Keratinocyte (primary cell): ENCODE measurements around the gene BTBD17. TPM values are rescaled to one million over a fixed set of nuclear protein-coding genes. Genes with fewer than 3 reads are reported as not detected.

Source experiments
- DNase-seq: peaks from one replicate; pipeline ENCODE4 v3.0.0-alpha.2; 2011; ENCODE audit warnings: low read depth, missing footprints, low spot score
- FAIRE-seq: peaks from 2 replicates; lab custom pipeline; 2011; peaks lifted over from hg19 to GRCh38; lab: Jason Lieb, UNC
- H2AFZ ChIP-seq: 2 replicates; pipeline ENCODE4 v1.6.0; 2012; ENCODE audit warnings: low read length, control low read depth, inconsistent platforms; ENCODE audit not compliant: control insufficient read depth
- H3K27ac ChIP-seq: 2 replicates; pipeline ENCODE4 v1.5.1; 2011; ENCODE audit warnings: low read length; ENCODE audit not compliant: control insufficient read depth, insufficient read depth
- H3K27me3 ChIP-seq: 3 replicates; pipeline ENCODE4 v1.6.0; 2011; ENCODE audit warnings: low read length; ENCODE audit not compliant: control insufficient read depth, insufficient read depth; ENCODE audit errors: extremely low read depth
- H3K36me3 ChIP-seq, 2 experiments: 2 replicates in 1 of 2; 3 replicates in 1 of 2; pipeline ENCODE4 v1.5.1; 2011; ENCODE audit warnings: low read length in 2 of 2, mild to moderate bottlenecking in 1 of 2; ENCODE audit not compliant: control insufficient read depth in 2 of 2, insufficient read depth in 2 of 2; ENCODE audit errors: extremely low read depth in 1 of 2
- H3K4me1 ChIP-seq: 3 replicates; pipeline ENCODE4 v1.5.1; 2011; ENCODE audit warnings: low read length; ENCODE audit not compliant: control insufficient read depth, insufficient read depth; ENCODE audit errors: extremely low read depth
- H3K4me2 ChIP-seq: 3 replicates; pipeline ENCODE4 v1.6.0; 2011; ENCODE audit warnings: low read depth, low read length; ENCODE audit not compliant: control insufficient read depth, insufficient read depth; ENCODE audit errors: extremely low read depth
- H3K4me3 ChIP-seq, 3 experiments: fragments of 200-600 bp in 1 of 3; sonication (generic) in 1 of 3; 2 replicates in 2 of 3; 3 replicates in 1 of 3; pipeline ENCODE4 v1.5.1; 2011 to 2016; ENCODE audit warnings: low read length in 3 of 3, mild to moderate bottlenecking in 3 of 3, control low read depth in 2 of 3, inconsistent platforms in 1 of 3, low read depth in 1 of 3, mixed read lengths in 1 of 3, mixed run types in 1 of 3, moderate library complexity in 1 of 3; ENCODE audit not compliant: control insufficient read depth in 2 of 3, insufficient read depth in 2 of 3; ENCODE audit errors: extremely low read depth in 1 of 3
- H3K79me2 ChIP-seq: 2 replicates; pipeline ENCODE4 v1.6.0; 2012; ENCODE audit warnings: low read length; ENCODE audit not compliant: control insufficient read depth, insufficient read depth
- H3K9ac ChIP-seq: 3 replicates; pipeline ENCODE4 v1.6.0; 2011; ENCODE audit warnings: low read length; ENCODE audit not compliant: control insufficient read depth, insufficient read depth; ENCODE audit errors: extremely low read depth
- H3K9me1 ChIP-seq: 3 replicates; pipeline ENCODE4 v1.6.0; 2011; ENCODE audit warnings: low read length; ENCODE audit not compliant: control insufficient read depth, insufficient read depth; ENCODE audit errors: extremely low read depth
- H3K9me3 ChIP-seq: 2 replicates; pipeline ENCODE4 v1.5.1; 2012; ENCODE audit warnings: low read depth, low read length; ENCODE audit not compliant: control insufficient read depth
- H4K20me1 ChIP-seq: 3 replicates; pipeline ENCODE4 v1.6.0; 2011; ENCODE audit warnings: low read length; ENCODE audit not compliant: control insufficient read depth, insufficient read depth; ENCODE audit errors: extremely low read depth
- EZH2 ChIP-seq: IDR thresholded peaks from one replicate; pipeline ENCODE4 v1.6.1; 2012; ENCODE audit warnings: inconsistent platforms, mild to moderate bottlenecking, low read length, moderate library complexity
- dilution Hi-C: fragments of 300-500 bp; cut with MboI; formaldehyde crosslinking; loops from one replicate; pipeline ENCODE4 v1.7.0; 2020; ENCODE audit warnings: low sequenced_read_pairs; ENCODE audit not compliant: extremely low pct_ligation_motif_present
- polyA plus RNA-seq, 5 experiments: library from polyadenylated mRNA; depleted of rRNA in 3 of 5; stranded (reverse) in 3 of 5; stranded (forward) in 1 of 5; unstranded in 1 of 5; fragments of >200 nt; gene quantifications; 1 replicate in 1 of 5; 2 replicates in 3 of 5; 3 replicates in 1 of 5; pipeline versions ENCODE4 v1.2.1 to v1.2.3, GENCODE V29; 2011 to 2012; ENCODE audit warnings: missing spikeins in 2 of 5, low read depth in 1 of 5, low replicate concordance in 1 of 5
- TF ChIP-seq, protein P1 (sequence below), 3 experiments: IDR thresholded peaks in 1 of 3; conservative IDR thresholded peaks in 1 of 3; optimal IDR thresholded peaks in 1 of 3; 2 replicates in 2 of 3; 3 replicates in 1 of 3; pipeline versions ENCODE3 to v1.5.1; 2011; ENCODE audit warnings: low read length in 3 of 3, mild to moderate bottlenecking in 3 of 3, moderate library complexity in 2 of 3, control low read depth in 1 of 3, inconsistent platforms in 1 of 3; ENCODE audit not compliant: insufficient read depth in 2 of 3; ENCODE audit errors: extremely low read depth in 1 of 3

Gene BTBD17
- polyA plus RNA-seq, 1 donor (not counting 4 experiments of a cell fraction or from before 2014, with no cell fraction given) = not detected

DNA sequence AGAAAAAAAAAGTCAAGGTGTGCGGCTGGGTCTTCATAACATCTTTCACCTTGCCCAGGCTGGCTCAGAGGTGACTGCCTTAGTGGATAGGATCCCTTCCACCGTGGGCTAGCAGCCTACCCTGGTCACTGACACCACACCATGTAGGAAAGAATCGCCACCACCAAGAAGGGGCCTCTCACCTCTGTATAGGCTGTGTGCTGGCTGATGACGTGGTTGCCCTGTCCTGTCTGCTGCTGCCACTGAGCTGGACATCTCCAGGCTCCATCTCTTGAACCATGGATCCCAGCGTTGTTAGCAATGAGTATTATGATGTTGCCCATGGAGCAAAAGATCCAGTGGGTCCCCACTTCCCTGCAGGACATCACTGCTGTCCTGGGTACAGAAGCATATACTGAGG lies 5.5 kb upstream of the BTBD17 start, which contains the start of gene GPR142:
TSS of gene GPR142 (plus strand) at position 301 of the 400 bp plus-strand sequence. CDS start 2,035 bp downstream, outside the sequence.
- Histone ChIP-seq H3K9me1 (no peaks in the 10 kb centered on the region), H3K9ac (no peak within 1 kb of the TSS), H3K4me1 (peaks cover 4% of the 10 kb centered on the region), H3K4me3 (no peak within 1 kb of the TSS), H2AFZ (no peak within 1 kb of the TSS), H3K36me3 (no peaks in the 10 kb centered on the region), H3K27ac (no peak within 1 kb of the TSS), H4K20me1 (peaks cover 3% of the 10 kb centered on the region), H3K4me2 (no peak within 1 kb of the TSS), H3K9me3 (no peaks in the 10 kb centered on the region), H3K27me3 (peaks cover 28% of the 10 kb centered on the region), H3K79me2 (no peaks in the 10 kb centered on the region)
- DNase-seq (no peak), FAIRE-seq (no peak)
- TF ChIP-seq, protein P1, sequence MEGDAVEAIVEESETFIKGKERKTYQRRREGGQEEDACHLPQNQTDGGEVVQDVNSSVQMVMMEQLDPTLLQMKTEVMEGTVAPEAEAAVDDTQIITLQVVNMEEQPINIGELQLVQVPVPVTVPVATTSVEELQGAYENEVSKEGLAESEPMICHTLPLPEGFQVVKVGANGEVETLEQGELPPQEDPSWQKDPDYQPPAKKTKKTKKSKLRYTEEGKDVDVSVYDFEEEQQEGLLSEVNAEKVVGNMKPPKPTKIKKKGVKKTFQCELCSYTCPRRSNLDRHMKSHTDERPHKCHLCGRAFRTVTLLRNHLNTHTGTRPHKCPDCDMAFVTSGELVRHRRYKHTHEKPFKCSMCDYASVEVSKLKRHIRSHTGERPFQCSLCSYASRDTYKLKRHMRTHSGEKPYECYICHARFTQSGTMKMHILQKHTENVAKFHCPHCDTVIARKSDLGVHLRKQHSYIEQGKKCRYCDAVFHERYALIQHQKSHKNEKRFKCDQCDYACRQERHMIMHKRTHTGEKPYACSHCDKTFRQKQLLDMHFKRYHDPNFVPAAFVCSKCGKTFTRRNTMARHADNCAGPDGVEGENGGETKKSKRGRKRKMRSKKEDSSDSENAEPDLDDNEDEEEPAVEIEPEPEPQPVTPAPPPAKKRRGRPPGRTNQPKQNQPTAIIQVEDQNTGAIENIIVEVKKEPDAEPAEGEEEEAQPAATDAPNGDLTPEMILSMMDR (optimal IDR thresholded peaks at IDR 0.05 in 1 of 3, IDR thresholded peaks at IDR 0.05 in 1 of 3, conservative IDR thresholded peaks at IDR 0.05 in 1 of 3; ENCODE audit: extremely low read depth in 1 of 3, insufficient read depth in 2 of 3, low read length in 3 of 3) = no peak
- TF ChIP-seq EZH2 = no peak
- dilution Hi-C loops = no loop called here

DNA sequence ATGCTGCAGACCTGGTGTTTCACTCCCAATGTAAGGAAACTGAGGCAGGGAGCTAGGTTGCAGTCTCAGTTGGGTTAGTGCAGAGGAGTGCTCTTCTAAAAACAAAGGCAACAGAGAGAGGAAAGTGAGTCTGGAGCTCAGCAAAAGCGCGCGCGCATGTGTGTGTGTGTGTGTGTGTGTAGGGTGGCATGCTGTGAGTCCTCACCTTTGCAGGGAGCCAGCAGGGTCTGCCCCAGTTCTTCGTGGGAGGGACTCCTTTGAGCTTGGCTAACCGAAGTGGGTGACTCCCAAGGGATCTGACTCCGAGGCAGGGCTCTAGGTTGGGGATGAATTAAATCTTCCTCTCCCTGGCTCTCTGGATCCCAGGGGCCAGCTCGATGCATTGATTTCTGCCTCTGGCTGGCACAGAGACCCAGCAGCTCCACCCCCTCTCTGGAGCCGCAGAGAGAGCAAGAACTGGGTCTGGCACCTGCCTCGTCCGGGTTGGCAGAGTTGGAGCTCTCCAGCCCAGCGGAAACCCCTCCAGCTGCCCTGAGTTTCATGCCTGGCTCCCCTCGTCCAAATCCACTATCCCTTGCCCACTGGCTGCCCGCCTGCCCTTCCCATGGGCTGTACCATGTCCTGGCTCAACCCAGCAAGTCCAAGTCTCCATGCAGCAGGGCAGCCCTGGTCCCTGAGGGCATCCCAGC lies 1.3 kb upstream of the BTBD17 start:
- dilution Hi-C loops = no loop called here
- Histone ChIP-seq H4K20me1 (peaks cover 3% of the 10 kb centered on the region), H3K9me1 (no peaks in the 10 kb centered on the region), H3K27me3 (peaks cover 50% of the 10 kb centered on the region), H3K36me3 (no peaks in the 10 kb centered on the region), H3K4me2 (no peak overlapping the region), H3K4me1 (no peaks in the 10 kb centered on the region), H2AFZ (no peak overlapping the region), H3K9ac (no peak overlapping the region), H3K79me2 (no peaks in the 10 kb centered on the region), H3K9me3 (no peaks in the 10 kb centered on the region), H3K4me3 (no peak overlapping the region), H3K27ac (no peak overlapping the region)
- DNase-seq (no peak), FAIRE-seq (no peak)
- TF ChIP-seq EZH2 = no peak
- TF ChIP-seq, protein P1 (optimal IDR thresholded peaks at IDR 0.05 in 1 of 3, IDR thresholded peaks at IDR 0.05 in 1 of 3, conservative IDR thresholded peaks at IDR 0.05 in 1 of 3; ENCODE audit: extremely low read depth in 1 of 3, insufficient read depth in 2 of 3, low read length in 3 of 3) = no peak
